MCF 10A (cell line): ENCODE measurements around the gene LCE1A. TPM values are rescaled to one million over a fixed set of nuclear protein-coding genes. Genes with fewer than 3 reads are reported as not detected.
A peak's percentile ranks its signal among the peaks of the same experiment; 100 is the strongest.

Source experiments
- BruUV-seq: library from RNA; stranded (reverse); fragments of 400-500 nt; replicated peaks from 2 replicates; lab custom pipeline; 2021; lab: Mats Ljungman, UMichigan
- CTCF ChIA-PET: fragments of 300-600 bp; sonication (Branson Sonifier 250); formaldehyde crosslinking; extraction: SDS; loops from one replicate; lab custom pipeline; 2021; ENCODE audit warnings: antibody characterized with exemption, inconsistent platforms; lab: Yijun Ruan, JAX
- POLR2A ChIA-PET: fragments of 300-600, 350-650 bp; sonication (Branson Sonifier 250); formaldehyde crosslinking; extraction: SDS; loops from one replicate; lab custom pipeline; 2020; ENCODE audit warnings: antibody characterized with exemption, inconsistent platforms; lab: Yijun Ruan, JAX
- DNase-seq: peaks from one replicate; pipeline ENCODE4 v3.0.0-alpha.2; 2018; ENCODE audit not compliant: unreplicated experiment
- H3K27ac Mint-ChIP-seq: one replicate; pipeline ENCODE4 v1.8.0; 2022; ENCODE audit warnings: mild to moderate bottlenecking, low read depth, mixed read lengths; ENCODE audit not compliant: unreplicated experiment
- H3K27me3 Mint-ChIP-seq: one replicate; pipeline ENCODE4 v1.8.0; 2022; ENCODE audit warnings: mixed read lengths; ENCODE audit not compliant: insufficient read depth, unreplicated experiment
- H3K36me3 Mint-ChIP-seq: one replicate; pipeline ENCODE4 v1.8.0; 2022; ENCODE audit warnings: mild to moderate bottlenecking, moderate library complexity, mixed read lengths; ENCODE audit not compliant: insufficient read depth, unreplicated experiment
- H3K4me1 Mint-ChIP-seq: one replicate; pipeline ENCODE4 v1.8.0; 2022; ENCODE audit warnings: mixed read lengths; ENCODE audit not compliant: insufficient read depth, unreplicated experiment
- H3K4me3 Mint-ChIP-seq: one replicate; pipeline ENCODE4 v1.8.0; 2022; ENCODE audit warnings: mild to moderate bottlenecking, moderate library complexity, mixed read lengths; ENCODE audit not compliant: unreplicated experiment
- H3K9me3 Mint-ChIP-seq: one replicate; pipeline ENCODE4 v1.8.0; 2022; ENCODE audit warnings: mixed read lengths; ENCODE audit not compliant: unreplicated experiment
- intact Hi-C: fragments of 100-400 bp; cut with micrococcal nuclease; formaldehyde crosslinking; loops from 2 replicates; pipeline ENCODE4 v1.14.1; 2022
- total RNA-seq: library from RNA; stranded (reverse); gene quantifications from 2 replicates; pipeline ENCODE4 v1.2.3, GENCODE V29; 2022
- TF ChIP-seq, protein P1 (sequence below): fragments of 200-600 bp; IDR thresholded peaks from one replicate; pipeline ENCODE4 v1.8.0; 2022; ENCODE audit warnings: antibody characterized with exemption, mild to moderate bottlenecking; ENCODE audit not compliant: unreplicated experiment

LCE1A gene
- total RNA-seq, 1 experiment from 2014 or later: not detected

DNA sequence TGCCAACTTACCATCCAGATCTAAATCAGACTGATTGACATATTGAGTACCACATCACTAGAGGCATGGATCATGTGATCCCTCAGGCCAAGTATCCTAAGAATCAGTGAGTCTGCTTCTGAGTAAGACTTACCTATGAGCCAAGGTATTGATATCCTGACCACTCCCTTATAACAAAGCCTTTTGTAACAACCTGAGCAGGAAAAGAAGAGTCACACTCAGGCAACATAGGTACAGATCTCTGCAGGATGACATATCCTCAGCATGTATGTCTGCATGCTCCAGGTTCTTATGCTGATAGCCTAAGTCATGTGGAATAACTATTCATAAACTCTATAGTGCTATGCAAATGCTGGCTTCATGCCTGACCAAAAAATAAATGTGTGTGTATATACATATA, 2.3 kb upstream of the LCE1A start:
- H3K4me3 Mint-ChIP-seq: no peak overlapping the region
- TF ChIP-seq, protein P1, sequence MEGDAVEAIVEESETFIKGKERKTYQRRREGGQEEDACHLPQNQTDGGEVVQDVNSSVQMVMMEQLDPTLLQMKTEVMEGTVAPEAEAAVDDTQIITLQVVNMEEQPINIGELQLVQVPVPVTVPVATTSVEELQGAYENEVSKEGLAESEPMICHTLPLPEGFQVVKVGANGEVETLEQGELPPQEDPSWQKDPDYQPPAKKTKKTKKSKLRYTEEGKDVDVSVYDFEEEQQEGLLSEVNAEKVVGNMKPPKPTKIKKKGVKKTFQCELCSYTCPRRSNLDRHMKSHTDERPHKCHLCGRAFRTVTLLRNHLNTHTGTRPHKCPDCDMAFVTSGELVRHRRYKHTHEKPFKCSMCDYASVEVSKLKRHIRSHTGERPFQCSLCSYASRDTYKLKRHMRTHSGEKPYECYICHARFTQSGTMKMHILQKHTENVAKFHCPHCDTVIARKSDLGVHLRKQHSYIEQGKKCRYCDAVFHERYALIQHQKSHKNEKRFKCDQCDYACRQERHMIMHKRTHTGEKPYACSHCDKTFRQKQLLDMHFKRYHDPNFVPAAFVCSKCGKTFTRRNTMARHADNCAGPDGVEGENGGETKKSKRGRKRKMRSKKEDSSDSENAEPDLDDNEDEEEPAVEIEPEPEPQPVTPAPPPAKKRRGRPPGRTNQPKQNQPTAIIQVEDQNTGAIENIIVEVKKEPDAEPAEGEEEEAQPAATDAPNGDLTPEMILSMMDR: no peak
- H3K4me1 Mint-ChIP-seq: no peaks in the 10 kb centered on the region
- peaks cover 15% of the 10 kb centered on the region for H3K27me3 Mint-ChIP-seq
- CTCF ChIA-PET: interaction anchor here (1.0 to 1.9 kb wide), 2 partner anchors 46 to 528 kb away, joined by 3 to 10 read pairs; no protein-coding TSS in a partner anchor
- no peak overlapping the region for H3K27ac Mint-ChIP-seq
- intact Hi-C loops: no loop called here
- H3K9me3 Mint-ChIP-seq: peaks cover 8% of the 10 kb centered on the region
- no peak for DNase-seq
- POLR2A ChIA-PET: no interaction called here
- H3K36me3 Mint-ChIP-seq: no peaks in the 10 kb centered on the region
- no TSS peak for BruUV-seq

DNA sequence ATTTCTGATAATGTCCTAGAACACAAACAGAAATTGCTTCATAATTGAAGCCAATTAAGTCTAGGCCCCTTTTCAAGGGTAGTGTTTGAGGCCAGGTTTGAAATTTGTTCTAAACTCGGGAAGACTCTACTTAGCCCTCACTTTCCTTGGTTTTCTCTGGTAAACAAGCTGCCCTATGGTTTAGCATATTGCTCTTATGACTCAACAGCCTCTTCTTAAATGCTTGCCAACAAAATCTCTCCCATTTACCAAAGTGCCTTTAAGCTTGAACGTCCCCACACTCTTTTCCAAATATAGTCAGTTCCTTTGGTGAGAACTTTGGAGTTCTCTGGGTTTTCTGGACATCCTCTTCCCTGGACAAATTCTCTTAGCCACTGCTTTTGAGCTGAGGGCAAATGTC, 9.6 kb downstream of the LCE1A start:
- no peak for DNase-seq
- H3K27me3 Mint-ChIP-seq: no peaks in the 10 kb centered on the region
- H3K4me1 Mint-ChIP-seq: peaks cover 7% of the 10 kb centered on the region
- H3K9me3 Mint-ChIP-seq: peaks cover 5% of the 10 kb centered on the region
- POLR2A ChIA-PET: interaction anchor here (0.6 to 1.2 kb wide), 4 partner anchors 13 to 726 kb away, joined by 3 to 4 read pairs (median 3); no protein-coding TSS in a partner anchor
- H3K4me3 Mint-ChIP-seq: no peak overlapping the region
- BruUV-seq: no TSS peak
- TF ChIP-seq, protein P1: no peak
- CTCF ChIA-PET: interaction anchor here (0.6 to 1.0 kb wide), 2 partner anchors 35 to 1152 kb away, joined by 3 to 4 read pairs; no protein-coding TSS in a partner anchor
- intact Hi-C loops: no loop called here
- H3K36me3 Mint-ChIP-seq: no peaks in the 10 kb centered on the region
- H3K27ac Mint-ChIP-seq: peak overlapping the region; percentile 8

DNA sequence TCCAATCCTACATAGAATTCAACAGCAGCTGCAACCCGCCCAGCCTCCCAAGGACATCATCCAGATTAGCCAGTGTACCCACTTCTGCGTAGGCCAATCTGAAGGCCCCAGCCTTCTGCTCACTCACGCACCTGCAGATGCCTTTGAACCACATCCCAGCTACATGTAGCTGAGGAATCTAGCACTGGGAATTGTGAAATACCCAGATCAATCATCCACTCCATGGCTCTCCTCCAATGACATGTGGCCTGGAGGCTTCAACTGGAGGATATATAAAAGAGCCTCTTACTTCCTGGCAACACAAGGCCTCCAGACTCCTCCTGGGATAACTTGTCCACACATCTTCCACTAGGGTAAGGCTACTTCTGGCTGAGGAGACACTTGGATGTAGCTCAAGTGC, 15.3 kb downstream of the LCE1A start, which contains the start of gene LCE6A:
Gene LCE6A, plus strand, starts transcription at position 301 of the 400 bp plus-strand sequence. CDS start 665 bp downstream, outside the sequence.
- ChIA-PET CTCF (interaction anchor here (0.6 to 0.7 kb wide), 2 partner anchors 92 to 217 kb away, joined by 3 read pairs; no protein-coding TSS in a partner anchor), POLR2A (interaction anchor here (1.1 kb wide), 1 partner anchor 9 kb away, joined by 3 read pairs; no protein-coding TSS in a partner anchor)
- Mint-ChIP-seq H3K27ac (no peak within 1 kb of the TSS), H3K9me3 (no peaks in the 10 kb centered on the region), H3K4me1 (no peaks in the 10 kb centered on the region), H3K36me3 (no peaks in the 10 kb centered on the region), H3K4me3 (no peak within 1 kb of the TSS), H3K27me3 (no peaks in the 10 kb centered on the region)
- TF ChIP-seq, protein P1: no peak
- DNase-seq: peak; percentile 48
- BruUV-seq: no TSS peak
- intact Hi-C loops: no loop called here

DNA sequence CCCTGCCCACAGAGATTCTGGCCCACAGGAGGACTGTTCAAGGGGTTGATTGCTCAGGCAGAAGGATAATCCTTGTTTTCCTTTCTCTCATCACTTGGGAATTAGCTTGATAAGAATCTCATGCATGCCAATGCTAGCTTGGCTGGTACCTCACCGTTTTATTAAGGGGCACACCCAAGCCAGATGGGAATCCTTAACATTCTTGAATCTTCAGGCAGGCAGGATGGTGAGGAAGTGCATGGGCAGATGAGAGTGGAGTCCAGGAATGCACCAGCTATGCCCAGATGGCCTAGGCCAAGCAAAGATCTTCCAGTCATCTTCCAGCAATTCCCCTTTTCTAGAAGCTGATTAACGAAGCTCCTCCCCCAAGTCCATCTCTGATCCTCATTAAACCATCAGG, 28.4 kb downstream of the LCE1A start:
- Mint-ChIP-seq H3K27me3 (no peaks in the 10 kb centered on the region), H3K9me3 (no peaks in the 10 kb centered on the region), H3K4me1 (no peaks in the 10 kb centered on the region), H3K4me3 (no peak overlapping the region), H3K36me3 (no peaks in the 10 kb centered on the region), H3K27ac (no peak overlapping the region)
- ChIA-PET CTCF (interaction anchor here (1.0 to 12.2 kb wide), 4 partner anchors 15 to 640 kb away, joined by 3 to 100 read pairs (median 4); no protein-coding TSS in a partner anchor), POLR2A (interaction anchor here (0.7 to 1.1 kb wide), 2 partner anchors 54 to 94 kb away, joined by 3 to 4 read pairs; no protein-coding TSS in a partner anchor)
- TF ChIP-seq, protein P1: no peak
- DNase-seq: no peak
- no TSS peak for BruUV-seq
- intact Hi-C loops: no loop called here
